GM12874 (cell line): ENCODE measurements around the gene PPP3CB.

ENCODE experiments used
- CTCF ChIP-seq: IDR thresholded peaks from 2 replicates; pipeline ENCODE4 v1.5.1; 2011; ENCODE audit warnings: low read depth, mild to moderate bottlenecking, control low read depth, low read length, moderate library complexity; ENCODE audit not compliant: insufficient read depth

Gene PPP3CB

GRCh38 chr10:73501651-73502050 lies 5.8 kb upstream of the PPP3CB start:
- no peak for TF ChIP-seq CTCF

- TF ChIP-seq CTCF = no peak
Measured at GRCh38 chr10:73497623-73498022, 1.8 kb upstream of the PPP3CB start.

- no peak for TF ChIP-seq CTCF
Measured at GRCh38 chr10:73495226-73495883, 469 bp downstream of the PPP3CB start.

- TF ChIP-seq CTCF = no peak
Measured at GRCh38 chr10:73494877-73495225, 973 bp downstream of the PPP3CB start.

GRCh38 chr10:73494213-73494612 lies 1.6 kb downstream of the PPP3CB start:
- TF ChIP-seq CTCF = no peak

- no peak for TF ChIP-seq CTCF
Measured at GRCh38 chr10:73493781-73494180, 2.0 kb downstream of the PPP3CB start.

GRCh38 chr10:73486601-73487000 lies 9.2 kb downstream of the PPP3CB start:
- TF ChIP-seq CTCF = no peak

GRCh38 chr10:73485320-73485719 lies 10.5 kb downstream of the PPP3CB start:
- TF ChIP-seq CTCF = no peak
